ENCODE results near the gene BHLHE23.

Gene BHLHE23

GRCh38 chr20:63013207-63013606 is 6.4 kb upstream of the BHLHE23 start:
- in situ Hi-C loops (cut with HindIII; ENCODE audit: low sequenced_read_pairs): loop anchor here (5.0 kb wide), 1 partner anchor 49 kb away; no protein-coding TSS in a partner anchor

- in situ Hi-C loops (cut with HindIII; ENCODE audit: low sequenced_read_pairs): loop anchor here (5.0 kb wide), 1 partner anchor 51 kb away; no protein-coding TSS in a partner anchor
These were observed 5.0 kb upstream of the BHLHE23 start for GRCh38 chr20:63011798-63012197.

GRCh38 chr20:63009988-63010769 is 3.4 kb upstream of the BHLHE23 start:
- in situ Hi-C loops (cut with HindIII; ENCODE audit: low sequenced_read_pairs): loop anchor here (5.0 kb wide), 1 partner anchor 52 kb away; no protein-coding TSS in a partner anchor

GRCh38 chr20:63009045-63009961 is 2.5 kb upstream of the BHLHE23 start:
- in situ Hi-C loops (cut with HindIII; ENCODE audit: low sequenced_read_pairs): no loop called here

- in situ Hi-C loops (cut with HindIII; ENCODE audit: low sequenced_read_pairs): no loop called here
These were observed 1.8 kb upstream of the BHLHE23 start for GRCh38 chr20:63008541-63009044.

GRCh38 chr20:63007646-63008488 is 1.1 kb upstream of the BHLHE23 start:
- in situ Hi-C loops (cut with HindIII; ENCODE audit: low sequenced_read_pairs): no loop called here

- in situ Hi-C loops (cut with HindIII; ENCODE audit: low sequenced_read_pairs): no loop called here
These were observed 539 bp upstream of the BHLHE23 start for GRCh38 chr20:63007360-63007645.

- in situ Hi-C loops (cut with HindIII; ENCODE audit: low sequenced_read_pairs): no loop called here
These were observed 763 bp downstream of the BHLHE23 start for GRCh38 chr20:63005862-63006539.

GRCh38 chr20:63005365-63005861 is 1.4 kb downstream of the BHLHE23 start:
- in situ Hi-C loops (cut with HindIII; ENCODE audit: low sequenced_read_pairs): no loop called here

- in situ Hi-C loops (cut with HindIII; ENCODE audit: low sequenced_read_pairs): no loop called here
These were observed 2.0 kb downstream of the BHLHE23 start for GRCh38 chr20:63004607-63005364.

- in situ Hi-C loops (cut with HindIII; ENCODE audit: low sequenced_read_pairs): no loop called here
These were observed 3.2 kb downstream of the BHLHE23 start for GRCh38 chr20:63003546-63003945.

GRCh38 chr20:63002511-63002910 is 4.3 kb downstream of the BHLHE23 start:
- in situ Hi-C loops (cut with HindIII; ENCODE audit: low sequenced_read_pairs): no loop called here

GRCh38 chr20:63000958-63001357 is 5.8 kb downstream of the BHLHE23 start:
- in situ Hi-C loops (cut with HindIII; ENCODE audit: low sequenced_read_pairs): no loop called here

GRCh38 chr20:63000036-63000435 is 6.7 kb downstream of the BHLHE23 start:
- in situ Hi-C loops (cut with HindIII; ENCODE audit: low sequenced_read_pairs): no loop called here

- in situ Hi-C loops (cut with HindIII; ENCODE audit: low sequenced_read_pairs): no loop called here
These were observed 7.2 kb downstream of the BHLHE23 start for GRCh38 chr20:62999580-62999979.

GRCh38 chr20:62998449-62998848 is 8.3 kb downstream of the BHLHE23 start:
- in situ Hi-C loops (cut with HindIII; ENCODE audit: low sequenced_read_pairs): no loop called here

GRCh38 chr20:62997417-62998035 is 9.2 kb downstream of the BHLHE23 start:
- in situ Hi-C loops (cut with HindIII; ENCODE audit: low sequenced_read_pairs): no loop called here

GRCh38 chr20:62996596-62996982 is 10.2 kb downstream of the BHLHE23 start:
- in situ Hi-C loops (cut with HindIII; ENCODE audit: low sequenced_read_pairs): no loop called here
